ENCODE results near the gene MAP4. TPM values are rescaled to one million over a fixed set of nuclear protein-coding genes. Genes with fewer than 3 reads are reported as not detected.
"Not testable (repeated sequence)": the region's sequence is repeated elsewhere in the genome, so short reads cannot be mapped to it uniquely, and the experiment has no call there.

Gene MAP4
- total RNA-seq, 1 donor from 2014 or later = 54.6 TPM

- Histone ChIP-seq H3K36me3 (no peaks in the 10 kb centered on the region), H3K4me2 (no peak overlapping the region), H3K27me3 (no peaks in the 10 kb centered on the region), H3F3A (ENCODE audit: low read depth) (no peaks in the 10 kb centered on the region), H3K4me3 (no peak overlapping the region), H3K27ac (no peak overlapping the region), H3K9ac (no peak overlapping the region), H3K9me3 (ENCODE audit: low read depth) (no peaks in the 10 kb centered on the region), H2AFZ (replicated peaks) (no peak overlapping the region), H4K20me1 (ENCODE audit: low read depth) (peaks cover 29% of the 10 kb centered on the region), H3K79me2 (ENCODE audit: low read depth) (peaks cover 47% of the 10 kb centered on the region), H3K4me1 (peaks cover 5% of the 10 kb centered on the region)
- DNase-seq (ENCODE audit: low spot score) = no peak
- Mint-ChIP-seq H3K4me1 (peaks cover 54% of the 10 kb centered on the region), H3K27ac (no peak overlapping the region), H3K36me3 (peaks cover 13% of the 10 kb centered on the region), H3K27me3 (ENCODE audit: insufficient read depth, low read depth) (no peaks in the 10 kb centered on the region), H3K4me3 (no peak overlapping the region), H3K9me3 (peaks cover 2% of the 10 kb centered on the region)
- no peak for TF ChIP-seq CTCF (IDR thresholded peaks at IDR 0.05)
- no peak for TF ChIP-seq EZH2 (IDR thresholded peaks at IDR 0.05)
- TF ChIP-seq EZH2phosphoT487 (IDR thresholded peaks at IDR 0.05) = no peak
Observed at GRCh38 chr3:48014358-48014757, 1.9 kb downstream of the MAP4 start.

- Mint-ChIP-seq H3K27ac (no peak overlapping the region), H3K4me3 (no peak overlapping the region), H3K9me3 (no peaks in the 10 kb centered on the region), H3K27me3 (ENCODE audit: insufficient read depth, low read depth) (no peaks in the 10 kb centered on the region), H3K4me1 (peaks cover 54% of the 10 kb centered on the region), H3K36me3 (peaks cover 11% of the 10 kb centered on the region)
- H3K27ac ChIP-seq = no peak overlapping the region
- H3K36me3 ChIP-seq = no peaks in the 10 kb centered on the region
- H3K4me1 ChIP-seq = peaks cover 5% of the 10 kb centered on the region
- no peak overlapping the region for H3K9ac ChIP-seq
- no peak overlapping the region for H3K4me2 ChIP-seq
- DNase-seq (ENCODE audit: low spot score) = peak; percentile 13
- no peak overlapping the region for H2AFZ ChIP-seq (replicated peaks)
- peaks cover 29% of the 10 kb centered on the region for H4K20me1 ChIP-seq (ENCODE audit: low read depth)
- H3K27me3 ChIP-seq = no peaks in the 10 kb centered on the region
- TF ChIP-seq EZH2phosphoT487 (IDR thresholded peaks at IDR 0.05) = no peak
- no peak for TF ChIP-seq CTCF (IDR thresholded peaks at IDR 0.05)
- no peak for TF ChIP-seq EZH2 (IDR thresholded peaks at IDR 0.05)
- no peaks in the 10 kb centered on the region for H3F3A ChIP-seq (ENCODE audit: low read depth)
- H3K79me2 ChIP-seq (ENCODE audit: low read depth) = peaks cover 47% of the 10 kb centered on the region
- H3K4me3 ChIP-seq = no peak overlapping the region
- no peaks in the 10 kb centered on the region for H3K9me3 ChIP-seq (ENCODE audit: low read depth)
Observed at GRCh38 chr3:48013288-48013980, 2.8 kb downstream of the MAP4 start.

- no peaks in the 10 kb centered on the region for H3K9me3 ChIP-seq (ENCODE audit: low read depth)
- H3K4me1 ChIP-seq = peaks cover 5% of the 10 kb centered on the region
- H3K36me3 ChIP-seq = no peaks in the 10 kb centered on the region
- H4K20me1 ChIP-seq (ENCODE audit: low read depth) = peaks cover 29% of the 10 kb centered on the region
- no peak for DNase-seq (ENCODE audit: low spot score)
- no peak overlapping the region for H3K27ac ChIP-seq
- no peak overlapping the region for H3K9ac ChIP-seq
- no peaks in the 10 kb centered on the region for H3F3A ChIP-seq (ENCODE audit: low read depth)
- H3K9me3 Mint-ChIP-seq = no peaks in the 10 kb centered on the region
- no peak overlapping the region for H3K4me3 Mint-ChIP-seq
- peaks cover 54% of the 10 kb centered on the region for H3K4me1 Mint-ChIP-seq
- no peaks in the 10 kb centered on the region for H3K27me3 ChIP-seq
- H2AFZ ChIP-seq (replicated peaks) = no peak overlapping the region
- TF ChIP-seq CTCF (IDR thresholded peaks at IDR 0.05) (no peak), EZH2 (IDR thresholded peaks at IDR 0.05) (no peak), EZH2phosphoT487 (IDR thresholded peaks at IDR 0.05) (no peak)
- no peak overlapping the region for H3K4me2 ChIP-seq
- no peaks in the 10 kb centered on the region for H3K27me3 Mint-ChIP-seq (ENCODE audit: insufficient read depth, low read depth)
- H3K79me2 ChIP-seq (ENCODE audit: low read depth) = peaks cover 47% of the 10 kb centered on the region
- H3K27ac Mint-ChIP-seq = no peak overlapping the region
- peaks cover 16% of the 10 kb centered on the region for H3K36me3 Mint-ChIP-seq
- no peak overlapping the region for H3K4me3 ChIP-seq
Observed at GRCh38 chr3:48012659-48013058, 3.6 kb downstream of the MAP4 start.

- H3K4me3 ChIP-seq; H3K4me3 Mint-ChIP-seq; H3K9me3 Mint-ChIP-seq; H2AFZ ChIP-seq (replicated peaks); H3K27ac Mint-ChIP-seq; H3K27me3 Mint-ChIP-seq (ENCODE audit: insufficient read depth, low read depth); DNase-seq (ENCODE audit: low spot score); H3K9me3 ChIP-seq (ENCODE audit: low read depth); H3K27ac ChIP-seq; H3K27me3 ChIP-seq; H4K20me1 ChIP-seq (ENCODE audit: low read depth); H3K9ac ChIP-seq; H3K4me2 ChIP-seq; H3K36me3 ChIP-seq; H3F3A ChIP-seq (ENCODE audit: low read depth); H3K4me1 ChIP-seq: not testable (repeated sequence)
- peaks cover 28% of the 10 kb centered on the region for H3K36me3 Mint-ChIP-seq
- H3K4me1 Mint-ChIP-seq = peaks cover 15% of the 10 kb centered on the region
- H3K79me2 ChIP-seq (ENCODE audit: low read depth) = peaks cover 18% of the 10 kb centered on the region
Observed at GRCh38 chr3:48008066-48008465, 8.2 kb downstream of the MAP4 start.

GRCh38 chr3:48007361-48007760 is 8.9 kb downstream of the MAP4 start:
- not testable (repeated sequence) for H3K9me3 ChIP-seq (ENCODE audit: low read depth); H3K27me3 Mint-ChIP-seq (ENCODE audit: insufficient read depth, low read depth); H3K9ac ChIP-seq; H3K4me3 ChIP-seq; H3K27me3 ChIP-seq; H2AFZ ChIP-seq (replicated peaks); H3K9me3 Mint-ChIP-seq; H3K36me3 ChIP-seq; H3K4me2 ChIP-seq; H3K4me3 Mint-ChIP-seq; H3F3A ChIP-seq (ENCODE audit: low read depth); H3K4me1 Mint-ChIP-seq; H3K4me1 ChIP-seq; H3K27ac Mint-ChIP-seq; H4K20me1 ChIP-seq (ENCODE audit: low read depth); DNase-seq (ENCODE audit: low spot score); H3K27ac ChIP-seq
- peaks cover 15% of the 10 kb centered on the region for H3K79me2 ChIP-seq (ENCODE audit: low read depth)
- peaks cover 28% of the 10 kb centered on the region for H3K36me3 Mint-ChIP-seq

GRCh38 chr3:48006794-48007193 is 9.4 kb downstream of the MAP4 start:
- H3K27me3 ChIP-seq; H3K4me1 Mint-ChIP-seq; H3K4me3 Mint-ChIP-seq; H2AFZ ChIP-seq (replicated peaks); H3K27ac Mint-ChIP-seq; H3K4me1 ChIP-seq; DNase-seq (ENCODE audit: low spot score); H3K36me3 ChIP-seq; H3K27ac ChIP-seq; H3K9ac ChIP-seq; H3K27me3 Mint-ChIP-seq (ENCODE audit: insufficient read depth, low read depth); H3K9me3 Mint-ChIP-seq; H4K20me1 ChIP-seq (ENCODE audit: low read depth); H3K4me2 ChIP-seq; H3K9me3 ChIP-seq (ENCODE audit: low read depth); H3F3A ChIP-seq (ENCODE audit: low read depth); H3K4me3 ChIP-seq: not testable (repeated sequence)
- H3K36me3 Mint-ChIP-seq = peaks cover 26% of the 10 kb centered on the region
- H3K79me2 ChIP-seq (ENCODE audit: low read depth) = peaks cover 18% of the 10 kb centered on the region

Measured in neural progenitor cell (in vitro differentiated cells).